Measurements from ENCODE around the gene TTF2. TPM values are rescaled to one million over a fixed set of nuclear protein-coding genes. Genes with fewer than 3 reads are reported as not detected.

TTF2 gene
- 63.9 and 76.7 TPM in 2 replicates for total RNA-seq (2014; rRNA removed; shearing (Covaris generic))
- polyA plus RNA-seq (2015; cell fraction: cytosol; rRNA removed), result 42.9 and 48.5 TPM in 2 replicates
- 95.2 and 108 TPM in 2 replicates for polyA plus RNA-seq (2015; cell fraction: nucleus; rRNA removed)

DNA sequence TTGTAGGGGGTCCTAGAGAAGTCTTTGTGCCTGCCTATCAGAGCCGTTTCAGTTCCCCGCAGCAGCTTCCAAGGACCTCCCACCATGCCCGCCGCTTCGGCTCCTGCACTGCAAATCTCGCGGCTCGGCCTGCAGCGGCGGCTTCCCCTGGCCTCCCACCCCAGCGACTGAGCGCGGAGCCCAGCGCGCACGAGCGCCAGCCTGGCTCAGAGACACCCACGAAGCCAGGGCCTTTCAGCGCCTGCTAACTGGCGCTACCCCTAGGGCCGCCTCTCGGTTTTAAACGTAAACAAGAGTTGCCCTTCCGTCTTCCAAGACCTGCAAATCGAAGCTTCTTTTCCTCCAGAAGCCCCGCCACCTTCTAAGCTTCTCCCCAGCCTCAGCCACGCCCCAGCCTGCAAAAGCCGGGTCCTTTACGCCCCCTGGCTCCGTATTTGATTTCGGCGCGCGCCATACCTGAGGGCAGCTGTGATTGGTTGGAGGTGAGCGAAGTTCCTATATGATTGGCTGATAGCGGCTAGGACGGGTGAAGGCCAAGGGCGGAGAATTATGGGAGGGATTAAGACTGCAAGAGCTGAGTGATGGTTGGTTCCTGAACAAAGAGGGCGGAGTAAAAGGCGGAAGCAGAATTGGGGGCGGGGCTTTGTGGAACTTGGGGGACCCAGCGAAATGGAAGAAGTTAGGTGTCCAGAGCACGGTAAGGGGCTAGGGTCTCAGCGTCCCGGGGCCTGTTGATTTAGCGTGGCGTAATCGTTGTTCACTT lies at the start of gene TTF2:
TTF2 (plus strand) TSS at position 649 of the 763 bp plus-strand sequence; CDS start at position 670, 21 bp downstream.
- in situ Hi-C loops (cut with HindIII; ENCODE audit: low pct_unique_long_range_greater_than_20kb, low sequenced_read_pairs), result loop anchor here (25.0 kb wide), 2 partner anchors 173 to 227 kb away; no protein-coding TSS in a partner anchor
- peak; percentile 99 for DNase-seq (ENCODE audit: low read depth, low spot score)

DNA sequence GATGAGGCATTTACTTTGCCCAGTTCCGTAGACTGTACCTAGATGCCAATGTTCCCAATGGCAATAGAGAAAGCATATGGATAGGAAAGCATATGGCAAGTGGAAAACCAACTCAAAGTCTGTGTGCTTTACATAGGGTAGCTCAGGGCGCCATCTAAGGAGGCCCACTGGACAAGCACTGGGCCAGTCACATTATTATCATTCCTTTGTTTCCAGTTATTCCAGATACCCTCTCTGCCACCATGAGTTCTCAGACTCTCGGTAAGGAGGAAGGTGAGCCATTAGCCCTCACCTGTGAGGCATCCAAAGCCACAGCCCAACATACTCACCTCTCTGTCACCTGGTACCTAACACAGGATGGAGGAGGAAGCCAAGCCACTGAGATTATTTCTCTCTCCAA lies 48.8 kb upstream of the TTF2 start:
- in situ Hi-C loops (cut with HindIII; ENCODE audit: low pct_unique_long_range_greater_than_20kb, low sequenced_read_pairs), result no loop called here

DNA sequence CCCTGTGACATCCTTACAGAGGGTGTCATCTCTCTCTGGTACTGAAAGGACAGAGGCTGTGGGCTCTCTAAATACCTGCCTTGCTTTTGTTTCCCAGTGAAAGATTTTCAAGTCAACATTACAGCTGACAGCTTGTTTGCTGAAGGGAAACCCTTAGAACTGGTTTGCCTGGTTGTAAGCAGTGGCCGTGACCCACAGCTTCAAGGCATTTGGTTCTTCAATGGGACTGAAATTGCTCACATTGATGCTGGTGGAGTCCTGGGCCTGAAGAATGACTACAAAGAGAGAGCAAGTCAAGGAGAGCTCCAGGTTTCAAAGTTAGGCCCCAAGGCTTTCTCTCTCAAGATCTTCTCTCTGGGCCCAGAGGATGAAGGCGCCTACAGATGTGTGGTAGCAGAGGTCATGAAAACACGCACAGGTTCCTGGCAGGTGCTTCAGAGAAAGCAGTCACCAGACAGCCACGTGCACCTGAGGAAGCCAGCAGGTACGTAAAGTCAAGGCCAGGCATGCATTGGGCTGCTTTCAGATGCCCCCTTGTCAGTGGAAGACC lies 46.7 kb upstream of the TTF2 start:
- in situ Hi-C loops (cut with HindIII; ENCODE audit: low pct_unique_long_range_greater_than_20kb, low sequenced_read_pairs), result no loop called here
- DNase-seq (ENCODE audit: low read depth, low spot score), result no peak

More for the DNA sequence above, 48.8 kb upstream of the TTF2 start:
- peak; percentile 7 for DNase-seq (ENCODE audit: low read depth, low spot score)

DNA sequence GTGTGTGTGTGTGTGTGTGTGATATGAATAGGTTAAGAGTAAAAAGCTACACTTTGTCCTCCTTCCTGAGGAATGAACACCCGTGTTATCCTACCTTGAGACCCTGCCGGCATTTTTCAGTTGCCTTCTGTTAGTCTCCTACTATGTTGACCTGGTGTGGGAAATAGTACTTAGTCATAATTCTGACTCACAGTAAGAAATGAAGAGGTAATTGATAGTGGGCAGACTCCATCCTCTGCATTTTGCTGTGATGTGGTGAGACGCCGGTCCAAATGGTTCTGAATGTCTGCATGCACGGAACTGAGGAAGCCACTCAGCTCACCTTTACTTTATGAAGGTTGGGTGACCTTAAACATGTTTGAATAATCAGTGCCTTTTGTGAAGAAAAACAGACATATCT lies 45.9 kb upstream of the TTF2 start:
- no peak for DNase-seq (ENCODE audit: low read depth, low spot score)
- in situ Hi-C loops (cut with HindIII; ENCODE audit: low pct_unique_long_range_greater_than_20kb, low sequenced_read_pairs), result no loop called here

DNA sequence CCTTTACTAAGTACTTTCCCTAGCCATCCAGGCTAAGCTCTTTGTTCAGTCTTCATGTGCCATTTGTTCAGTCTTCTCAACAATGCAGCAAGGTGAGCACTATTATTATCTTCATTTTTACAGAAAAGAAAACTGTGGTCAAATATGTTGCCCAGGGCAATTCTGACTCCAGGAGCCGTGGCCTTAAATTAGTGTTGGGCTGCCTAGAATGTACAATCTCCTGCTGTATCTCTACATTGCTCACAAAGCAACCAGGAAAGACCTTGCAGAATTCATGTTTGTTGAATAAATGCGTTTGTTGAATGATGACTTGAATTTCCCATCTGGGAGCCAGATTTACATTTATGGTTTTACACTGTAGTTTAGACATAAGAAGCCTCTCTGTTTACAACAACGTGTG lies 44.4 kb upstream of the TTF2 start:
- DNase-seq (ENCODE audit: low read depth, low spot score), result no peak
- in situ Hi-C loops (cut with HindIII; ENCODE audit: low pct_unique_long_range_greater_than_20kb, low sequenced_read_pairs), result no loop called here

DNA sequence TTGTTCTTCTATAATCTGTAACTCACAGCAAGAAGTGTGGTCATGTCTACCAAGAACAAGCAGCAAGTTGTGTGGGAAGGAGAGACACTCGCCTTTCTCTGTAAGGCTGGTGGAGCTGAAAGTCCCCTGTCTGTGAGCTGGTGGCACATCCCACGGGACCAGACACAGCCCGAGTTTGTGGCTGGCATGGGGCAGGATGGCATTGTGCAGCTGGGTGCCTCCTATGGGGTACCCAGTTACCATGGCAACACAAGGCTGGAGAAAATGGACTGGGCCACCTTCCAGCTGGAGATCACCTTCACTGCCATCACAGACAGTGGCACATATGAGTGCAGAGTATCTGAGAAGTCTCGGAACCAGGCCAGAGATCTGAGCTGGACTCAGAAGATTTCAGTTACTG lies 43.1 kb upstream of the TTF2 start:
- no peak for DNase-seq (ENCODE audit: low read depth, low spot score)

DNA sequence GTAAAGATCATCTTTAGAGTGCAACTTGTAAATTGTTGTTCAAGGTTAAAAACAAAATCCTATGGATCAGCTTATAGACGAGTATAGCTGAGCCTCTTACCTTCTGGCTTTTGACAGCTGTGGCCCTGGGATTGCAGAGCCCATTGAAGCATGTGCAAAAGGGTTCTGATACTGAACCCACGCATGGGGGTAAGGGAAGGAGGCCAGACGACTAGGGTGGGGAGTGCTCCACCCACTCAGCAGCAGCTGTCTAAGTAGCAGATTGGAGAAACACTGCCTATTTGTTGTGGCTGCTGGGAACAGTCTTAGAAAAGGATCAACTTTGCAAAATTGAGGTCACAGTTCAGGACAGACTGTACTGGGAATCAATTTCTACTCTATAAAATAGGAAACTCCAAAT lies 42.5 kb upstream of the TTF2 start:
- in situ Hi-C loops (cut with HindIII; ENCODE audit: low pct_unique_long_range_greater_than_20kb, low sequenced_read_pairs), result no loop called here
- no peak for DNase-seq (ENCODE audit: low read depth, low spot score)

More for the DNA sequence above, 43.1 kb upstream of the TTF2 start:
- in situ Hi-C loops (cut with HindIII; ENCODE audit: low pct_unique_long_range_greater_than_20kb, low sequenced_read_pairs), result no loop called here

DNA sequence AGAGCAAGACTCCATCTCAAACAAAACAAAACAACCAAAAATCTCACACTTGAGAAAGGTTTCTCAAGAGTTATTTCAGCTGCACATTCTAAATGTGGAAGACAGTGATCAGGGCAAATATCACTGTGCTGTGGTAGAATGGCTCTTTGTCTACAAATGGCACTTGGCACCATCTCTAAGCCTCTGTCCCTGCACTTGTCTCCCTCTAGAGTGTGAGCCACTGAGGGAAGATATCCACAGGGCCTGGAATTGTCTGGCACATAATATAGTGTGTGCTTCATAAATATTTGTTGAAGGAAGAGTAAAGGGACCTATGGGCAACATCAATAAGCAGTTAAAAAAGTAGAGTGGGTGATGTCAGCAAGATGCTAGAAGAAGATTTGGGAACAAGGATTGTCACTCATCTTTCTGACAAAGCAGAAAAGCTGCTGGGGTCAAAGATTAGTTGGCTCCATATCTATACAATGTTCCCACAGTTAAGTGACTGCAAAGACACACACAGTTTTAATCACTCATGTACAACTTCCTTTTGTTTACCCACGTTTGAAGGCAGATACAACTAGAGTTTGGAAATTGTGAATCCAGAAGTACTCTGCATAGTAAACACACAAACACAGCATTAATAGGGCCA lies 39.5 kb upstream of the TTF2 start:
- no peak for DNase-seq (ENCODE audit: low read depth, low spot score)
- in situ Hi-C loops (cut with HindIII; ENCODE audit: low pct_unique_long_range_greater_than_20kb, low sequenced_read_pairs), result no loop called here

DNA sequence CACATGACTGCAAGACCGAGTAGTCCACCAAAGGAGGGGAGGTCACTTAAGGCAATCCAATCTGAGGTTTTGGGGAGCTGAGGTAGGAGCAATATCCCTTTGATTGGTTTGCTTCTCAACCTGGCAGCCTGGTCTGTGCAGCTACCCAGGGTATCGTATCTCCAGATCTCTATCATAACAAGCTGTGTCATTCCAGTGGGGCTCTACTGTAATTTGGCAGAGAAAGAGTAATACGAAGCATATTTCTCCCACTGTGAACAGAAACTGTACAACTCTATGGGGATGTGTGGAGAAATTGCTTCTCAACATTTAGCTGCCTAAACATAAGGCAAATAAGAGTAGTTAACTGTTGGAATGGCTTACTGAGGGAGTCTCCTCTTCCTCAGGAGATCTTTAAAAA lies 38.0 kb upstream of the TTF2 start:
- in situ Hi-C loops (cut with HindIII; ENCODE audit: low pct_unique_long_range_greater_than_20kb, low sequenced_read_pairs), result no loop called here
- DNase-seq (ENCODE audit: low read depth, low spot score), result no peak

DNA sequence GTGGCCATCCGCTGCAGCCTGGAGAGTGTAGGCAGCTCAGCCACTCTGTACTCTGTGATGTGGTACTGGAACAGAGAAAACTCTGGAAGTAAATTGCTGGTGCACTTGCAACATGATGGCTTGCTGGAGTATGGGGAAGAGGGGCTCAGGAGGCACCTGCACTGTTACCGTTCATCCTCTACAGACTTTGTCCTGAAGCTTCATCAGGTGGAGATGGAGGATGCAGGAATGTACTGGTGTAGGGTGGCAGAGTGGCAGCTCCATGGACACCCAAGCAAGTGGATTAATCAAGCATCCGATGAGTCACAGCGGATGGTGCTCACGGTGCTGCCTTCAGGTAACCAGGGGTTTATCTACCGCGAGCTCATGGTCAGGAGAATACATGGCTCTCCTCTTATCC lies 34.6 kb upstream of the TTF2 start:
- in situ Hi-C loops (cut with HindIII; ENCODE audit: low pct_unique_long_range_greater_than_20kb, low sequenced_read_pairs), result no loop called here
- DNase-seq (ENCODE audit: low read depth, low spot score), result no peak

DNA sequence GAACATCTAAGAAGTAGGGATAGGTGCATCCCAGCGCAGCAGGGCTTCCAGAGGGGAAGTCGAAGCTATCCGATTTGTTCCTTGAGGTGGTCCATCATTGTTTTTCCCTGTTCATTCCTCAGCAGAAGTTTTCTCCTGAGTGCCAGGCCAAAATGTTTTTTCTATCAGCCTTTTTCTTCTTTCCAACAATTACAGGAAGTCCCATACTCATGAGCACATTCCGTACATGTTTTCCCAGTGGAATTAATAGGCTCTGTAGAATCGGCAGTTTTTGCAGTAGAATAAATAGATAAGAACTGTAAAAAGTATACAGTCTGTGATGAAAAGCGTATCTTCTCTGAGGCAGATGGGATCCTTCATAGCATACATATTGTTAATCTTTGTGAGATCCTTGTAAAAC lies 33.8 kb upstream of the TTF2 start:
- in situ Hi-C loops (cut with HindIII; ENCODE audit: low pct_unique_long_range_greater_than_20kb, low sequenced_read_pairs), result no loop called here
- DNase-seq (ENCODE audit: low read depth, low spot score), result no peak

DNA sequence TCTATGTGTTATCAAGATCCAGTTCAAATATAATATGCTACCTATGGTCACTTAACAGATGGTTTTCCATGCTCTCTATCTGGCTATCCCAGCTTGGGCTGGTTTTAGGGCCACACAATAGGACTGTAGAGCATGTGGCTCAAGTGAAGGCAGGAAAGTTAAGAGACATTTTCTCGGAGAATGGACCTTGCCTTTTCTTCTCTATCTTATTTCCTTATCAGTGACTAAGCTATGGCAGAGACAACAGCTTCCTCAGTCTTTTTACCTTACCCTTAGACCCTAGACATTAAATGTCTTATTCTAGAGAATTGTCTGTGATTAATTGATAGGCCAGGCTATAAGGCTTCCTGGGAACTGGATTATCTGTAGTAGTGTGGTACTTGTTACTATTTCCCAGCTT lies 30.4 kb upstream of the TTF2 start:
- DNase-seq (ENCODE audit: low read depth, low spot score), result no peak
- in situ Hi-C loops (cut with HindIII; ENCODE audit: low pct_unique_long_range_greater_than_20kb, low sequenced_read_pairs), result no loop called here

DNA sequence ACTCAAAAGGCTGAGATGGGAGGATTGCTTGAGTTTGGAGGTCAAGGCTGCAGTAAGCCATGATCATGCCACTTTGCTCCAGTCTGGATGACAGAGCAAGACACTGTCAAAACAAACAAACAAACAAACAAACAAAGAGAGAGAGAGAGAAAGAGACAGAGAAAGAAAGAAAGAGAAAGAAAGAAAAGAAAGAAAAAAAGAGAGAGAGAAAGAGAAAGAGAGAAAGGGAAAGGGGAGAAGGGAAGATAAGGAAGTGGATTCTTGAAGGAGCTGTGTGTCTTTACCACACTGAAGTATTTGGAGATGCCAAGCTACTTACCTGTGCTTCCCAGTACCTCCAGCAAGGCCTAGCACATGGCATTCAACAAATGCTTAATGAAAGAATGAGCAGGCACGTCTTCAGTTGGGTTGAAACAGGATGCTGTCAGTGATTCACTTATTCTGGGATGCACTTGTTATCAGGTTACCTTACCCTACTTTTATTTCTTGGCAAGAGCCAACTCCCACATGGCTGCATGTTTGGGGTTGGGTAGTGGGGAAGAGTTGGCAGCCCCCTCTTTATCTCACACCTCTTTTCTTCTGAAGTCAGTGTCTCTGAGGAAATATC lies 29.8 kb upstream of the TTF2 start:
- in situ Hi-C loops (cut with HindIII; ENCODE audit: low pct_unique_long_range_greater_than_20kb, low sequenced_read_pairs), result no loop called here
- no peak for DNase-seq (ENCODE audit: low read depth, low spot score)

DNA sequence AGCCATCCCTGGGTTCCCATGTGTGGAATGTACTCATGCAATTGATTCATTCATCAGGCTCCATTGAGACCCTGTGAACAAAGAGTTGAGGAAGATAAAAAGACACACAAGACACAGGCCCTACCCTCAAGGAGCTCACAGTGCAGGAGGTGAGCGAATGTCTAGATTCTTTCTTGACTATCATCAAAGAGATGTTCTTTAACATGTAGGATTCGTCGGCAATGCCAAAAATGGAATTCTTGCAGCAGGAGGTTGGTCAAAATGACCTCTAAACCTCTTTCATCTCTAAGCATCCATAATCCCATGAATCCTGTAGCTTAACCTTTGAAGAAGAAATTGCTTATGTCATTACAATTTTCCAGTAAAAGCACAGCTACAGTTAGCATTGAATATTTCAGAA lies 27.9 kb upstream of the TTF2 start:
- in situ Hi-C loops (cut with HindIII; ENCODE audit: low pct_unique_long_range_greater_than_20kb, low sequenced_read_pairs), result no loop called here
- no peak for DNase-seq (ENCODE audit: low read depth, low spot score)

DNA sequence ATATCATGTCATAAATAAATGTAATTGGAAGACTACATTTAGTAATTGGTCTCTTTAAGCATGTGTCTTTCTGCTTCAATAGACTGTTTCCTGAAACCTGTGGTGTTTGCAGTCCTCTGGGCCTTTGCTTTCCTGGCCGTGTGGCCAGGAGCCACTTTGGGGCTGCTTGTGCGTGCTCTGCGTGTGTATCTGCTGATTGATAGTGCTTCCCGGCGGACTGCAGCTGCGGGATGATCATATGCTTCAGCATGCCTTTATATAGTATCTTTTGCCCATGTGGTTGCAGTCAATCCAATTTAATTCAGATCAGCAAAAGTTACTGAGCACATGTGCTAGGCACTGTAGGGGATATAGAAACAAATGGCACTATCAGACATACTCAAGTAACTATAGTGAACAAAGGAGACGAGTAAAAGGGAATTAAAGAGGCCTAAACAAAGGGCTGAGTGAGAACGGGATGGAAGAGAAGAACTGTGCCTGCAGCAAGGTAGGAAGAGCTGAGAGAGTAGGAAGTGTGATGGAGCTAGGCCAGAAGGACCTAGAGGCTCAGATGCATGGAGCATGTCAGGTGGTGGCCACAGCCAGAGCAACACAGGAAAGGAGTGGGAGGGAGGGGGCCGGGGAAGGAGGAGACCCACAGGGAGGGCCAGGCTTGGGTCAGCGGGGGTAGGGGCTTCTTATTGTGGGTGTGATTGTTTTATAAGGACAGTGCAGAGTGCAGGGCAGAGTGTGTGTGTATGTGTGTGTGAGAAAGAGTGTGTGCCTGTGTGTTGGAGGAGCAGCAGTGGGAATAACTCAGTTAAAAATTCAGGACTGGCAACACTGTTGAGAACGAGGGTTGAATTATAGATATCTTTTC lies 27.2 kb upstream of the TTF2 start:
- no peak for DNase-seq (ENCODE audit: low read depth, low spot score)
- in situ Hi-C loops (cut with HindIII; ENCODE audit: low pct_unique_long_range_greater_than_20kb, low sequenced_read_pairs), result no loop called here

DNA sequence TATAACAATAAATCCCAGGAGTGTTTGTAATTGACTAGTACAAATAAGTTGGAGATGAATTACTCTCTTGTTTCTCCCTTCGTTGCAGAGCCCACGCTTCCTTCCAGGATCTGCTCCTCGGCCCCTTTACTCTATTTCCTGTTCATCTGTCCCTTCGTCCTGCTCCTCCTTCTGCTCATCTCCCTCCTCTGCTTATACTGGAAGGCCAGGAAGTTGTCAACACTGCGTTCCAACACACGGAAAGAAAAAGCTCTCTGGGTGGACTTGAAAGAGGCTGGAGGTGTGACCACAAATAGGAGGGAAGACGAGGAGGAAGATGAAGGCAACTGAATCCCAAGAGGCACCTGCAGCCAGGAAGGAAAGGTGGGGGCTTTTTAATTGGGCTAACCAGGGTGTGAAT lies 26.4 kb upstream of the TTF2 start:
- in situ Hi-C loops (cut with HindIII; ENCODE audit: low pct_unique_long_range_greater_than_20kb, low sequenced_read_pairs), result no loop called here
- no peak for DNase-seq (ENCODE audit: low read depth, low spot score)

DNA sequence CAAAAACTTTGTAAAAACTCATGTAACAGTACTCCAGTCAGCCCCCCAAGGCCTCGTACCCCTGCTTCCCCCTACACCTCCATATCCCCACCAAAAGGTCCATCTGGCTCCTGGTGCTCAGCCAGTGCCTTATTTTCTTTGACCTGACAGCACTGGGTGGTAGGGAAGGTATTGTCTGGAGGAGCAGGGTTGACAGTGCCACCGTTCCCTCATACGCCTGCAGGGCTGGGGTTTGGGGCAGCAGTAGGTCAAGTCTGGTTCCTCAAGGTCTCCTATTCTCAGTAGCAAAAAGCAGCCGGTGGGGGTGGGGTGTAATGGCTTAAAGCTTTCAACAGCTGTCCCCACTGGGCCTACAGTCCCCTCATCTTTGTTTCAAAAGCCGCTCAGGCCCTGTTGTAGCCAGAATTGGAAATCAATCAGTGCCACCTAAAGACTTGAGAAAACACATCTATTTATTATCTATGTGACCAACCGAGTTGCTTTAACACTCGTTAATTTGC lies 25.3 kb upstream of the TTF2 start:
- in situ Hi-C loops (cut with HindIII; ENCODE audit: low pct_unique_long_range_greater_than_20kb, low sequenced_read_pairs), result no loop called here
- DNase-seq (ENCODE audit: low read depth, low spot score), result no peak
